GM18507 (cell line): Measurements from ENCODE around the gene MEF2C.

Experiments used
- DNase-seq: peaks from one replicate; pipeline ENCODE4 v3.0.0; 2011; ENCODE audit warnings: low read depth; ENCODE audit not compliant: insufficient read length; ENCODE audit errors: extremely low spot score
- FAIRE-seq: peaks from 2 replicates; lab custom pipeline; 2011; peaks lifted over from hg19 to GRCh38; lab: Jason Lieb, UNC

Gene MEF2C

GRCh38 chr5:88673253-88674105, 209.5 kb downstream of the MEF2C start:
- DNase-seq (no peak), FAIRE-seq (no peak)

GRCh38 chr5:88672644-88673252, 210.2 kb downstream of the MEF2C start:
- no peak for FAIRE-seq
- no peak for DNase-seq

- DNase-seq (no peak), FAIRE-seq (no peak)
Measured at GRCh38 chr5:88671505-88672499, 211.2 kb downstream of the MEF2C start.

- DNase-seq (no peak), FAIRE-seq (no peak)
Measured at GRCh38 chr5:88671106-88671504, 211.9 kb downstream of the MEF2C start.

- FAIRE-seq: no peak
- no peak for DNase-seq
Measured at GRCh38 chr5:88670461-88670860, 212.5 kb downstream of the MEF2C start.

GRCh38 chr5:88669371-88670050, 213.5 kb downstream of the MEF2C start:
- FAIRE-seq: no peak
- no peak for DNase-seq

- FAIRE-seq (no peak), DNase-seq (no peak)
Measured at GRCh38 chr5:88667496-88668201, 215.3 kb downstream of the MEF2C start.
